GM21447 (cell line): ENCODE data around the gene P4HA1.

Experiments
- ATAC-seq: cut with Tn5 transposase; IDR thresholded peaks from one replicate; pipeline ENCODE4 v1.9.1; 2021; ENCODE audit not compliant: unreplicated experiment

Gene P4HA1

DNA sequence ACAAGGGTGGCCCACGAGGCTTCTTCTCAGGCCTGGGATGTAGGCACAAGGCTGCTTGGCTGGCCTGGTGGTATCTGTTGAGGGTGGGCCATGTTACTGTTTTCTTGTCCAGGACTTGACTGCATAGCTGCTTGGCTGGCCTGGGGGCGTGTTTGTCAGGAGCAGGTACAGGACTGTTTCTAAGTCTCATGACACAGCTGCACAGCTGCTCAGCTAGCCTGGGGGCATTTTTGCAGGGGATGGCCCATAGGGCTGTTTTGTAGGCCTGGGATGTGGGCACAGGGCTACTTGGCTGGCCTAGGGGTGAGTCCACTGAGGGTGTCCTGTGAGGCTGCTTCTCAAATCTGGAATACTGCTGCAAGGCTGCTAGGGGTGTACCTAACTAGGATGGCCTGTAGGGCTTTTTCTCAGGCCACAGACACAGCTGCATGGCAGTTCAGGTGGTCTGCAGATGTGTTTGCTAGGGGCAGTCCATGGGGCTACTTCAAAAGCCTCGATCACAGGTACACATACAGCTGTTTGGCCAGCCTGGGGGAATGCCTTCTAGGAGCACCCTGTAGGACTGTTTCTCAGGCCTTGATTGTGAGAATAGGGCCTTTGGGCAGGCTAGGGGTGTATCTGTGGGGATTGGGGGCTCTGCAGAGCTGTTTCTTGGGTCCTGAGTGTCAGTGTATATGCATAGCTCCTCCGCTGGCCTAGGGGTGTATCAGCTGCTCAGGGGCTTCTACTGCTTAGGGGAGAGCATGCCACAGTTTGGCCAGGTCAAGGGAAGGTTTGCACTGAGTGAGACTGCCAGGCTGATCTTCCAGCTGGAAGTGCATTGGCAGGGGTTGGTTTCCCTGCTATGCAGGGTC lies 115.4 kb downstream of the P4HA1 start:
- ATAC-seq = no peak

DNA sequence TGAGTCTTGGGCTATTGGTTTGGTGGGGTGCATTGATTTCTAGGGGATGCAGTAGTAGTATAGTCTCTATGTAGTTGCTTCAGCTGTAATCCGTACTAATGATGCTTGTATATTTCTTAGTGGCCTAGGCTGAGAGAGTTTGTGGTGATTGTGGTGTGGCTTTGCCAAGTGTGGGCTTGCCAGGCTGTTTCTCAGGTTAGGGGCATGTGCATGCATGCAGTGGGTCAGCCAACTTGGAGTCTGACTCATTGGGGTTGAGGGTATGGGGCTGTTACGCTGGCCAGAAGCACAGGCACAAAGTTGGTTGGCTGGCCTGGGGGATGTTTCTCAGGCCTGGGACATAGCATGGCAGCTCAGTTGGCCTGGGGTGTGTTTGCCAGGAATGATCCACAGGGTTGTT lies 116.3 kb downstream of the P4HA1 start:
- ATAC-seq = no peak

GRCh38 chr10:72979709-72980108 lies 117.0 kb downstream of the P4HA1 start:
- no peak for ATAC-seq

DNA sequence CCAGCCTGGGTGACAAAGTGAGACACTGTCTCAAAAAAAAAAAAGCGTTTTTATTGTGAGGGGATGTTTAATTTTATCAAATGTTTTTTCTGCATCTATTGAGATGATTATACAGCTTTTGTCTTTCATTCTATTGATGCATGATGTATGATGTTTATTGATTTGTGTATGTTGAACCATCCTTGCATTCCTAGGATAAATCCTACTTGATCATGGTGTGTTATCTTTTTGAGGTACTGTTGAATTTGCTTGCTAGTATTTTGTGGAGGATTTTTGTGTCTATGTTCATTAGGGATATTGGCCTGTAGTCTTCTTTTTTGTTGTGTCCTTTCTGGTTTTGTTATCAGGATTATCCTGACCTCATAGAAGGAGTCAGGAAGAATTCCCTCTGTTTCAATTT lies 119.8 kb downstream of the P4HA1 start:
- no peak for ATAC-seq
